PFSK-1 (cell line): Measurements from ENCODE around the gene CHMP1B.

Experiments used
- FOXP2 ChIP-seq: optimal IDR thresholded peaks from 2 replicates; pipeline ENCODE3; 2011; ENCODE audit warnings: borderline replicate concordance, control low read depth, inconsistent platforms; ENCODE audit not compliant: insufficient read depth; ENCODE audit errors: extremely low read length, extremely low read depth
- POLR2AphosphoS5 ChIP-seq: IDR thresholded peaks from 2 replicates; pipeline ENCODE4 v1.6.1; 2012; ENCODE audit warnings: low read depth, mild to moderate bottlenecking, control low read depth, low read length, moderate library complexity
- SIN3A ChIP-seq: IDR thresholded peaks from 2 replicates; pipeline ENCODE4 v1.6.1; 2012; ENCODE audit warnings: mild to moderate bottlenecking, low read length, moderate library complexity, borderline replicate concordance; ENCODE audit not compliant: insufficient read depth
- TAF1 ChIP-seq: IDR thresholded peaks from 2 replicates; pipeline ENCODE4 v1.6.1; 2012; ENCODE audit warnings: low read length, control low read depth, borderline replicate concordance; ENCODE audit not compliant: insufficient read depth
- TF ChIP-seq, protein P1 (sequence below), 2 experiments: IDR thresholded peaks; 2 replicates each; pipeline versions ENCODE4 v1.6.1 to v1.8.0; 2011 to 2012; ENCODE audit warnings: low read depth in 2 of 2, low read length in 2 of 2, control low read depth in 1 of 2, inconsistent platforms in 1 of 2, mild to moderate bottlenecking in 1 of 2, moderate library complexity in 1 of 2; ENCODE audit not compliant: insufficient read depth in 1 of 2

CHMP1B gene

DNA sequence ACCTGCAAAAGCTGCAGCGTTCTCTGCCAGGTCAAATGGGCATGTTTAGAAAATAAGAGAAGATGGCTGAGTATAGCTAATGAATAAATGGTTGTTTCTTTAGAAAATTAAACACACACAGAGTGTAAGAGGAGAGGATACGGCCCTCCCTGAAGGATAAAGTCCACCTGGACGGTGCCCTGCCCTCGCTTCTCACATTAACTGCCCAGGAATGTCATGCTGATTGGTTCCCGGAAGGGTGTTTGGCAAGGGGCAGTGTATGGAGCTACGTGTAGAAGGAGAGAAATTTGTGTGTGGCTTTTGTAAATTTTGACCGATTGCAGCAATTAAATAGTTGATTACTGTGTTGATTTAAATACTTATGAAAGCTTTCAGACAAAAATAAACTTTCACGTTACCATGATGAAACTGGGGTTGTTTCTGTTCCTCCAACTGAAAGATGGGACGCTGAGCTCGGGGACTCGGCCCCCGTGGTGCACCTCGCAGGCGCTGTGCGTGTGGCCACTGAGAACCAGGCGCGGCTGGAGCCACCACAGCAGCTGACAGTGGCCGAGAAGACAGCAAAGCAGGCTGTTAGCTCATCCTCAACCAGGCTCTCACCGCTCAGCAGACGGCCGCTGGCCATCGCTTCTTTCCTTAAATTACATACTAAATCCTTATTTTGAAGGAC lies 34.2 kb downstream of the CHMP1B start:
- TF ChIP-seq TAF1, result no peak
- TF ChIP-seq SIN3A, result no peak
- TF ChIP-seq FOXP2, result no peak
- TF ChIP-seq POLR2AphosphoS5, result no peak
- TF ChIP-seq, protein P1, sequence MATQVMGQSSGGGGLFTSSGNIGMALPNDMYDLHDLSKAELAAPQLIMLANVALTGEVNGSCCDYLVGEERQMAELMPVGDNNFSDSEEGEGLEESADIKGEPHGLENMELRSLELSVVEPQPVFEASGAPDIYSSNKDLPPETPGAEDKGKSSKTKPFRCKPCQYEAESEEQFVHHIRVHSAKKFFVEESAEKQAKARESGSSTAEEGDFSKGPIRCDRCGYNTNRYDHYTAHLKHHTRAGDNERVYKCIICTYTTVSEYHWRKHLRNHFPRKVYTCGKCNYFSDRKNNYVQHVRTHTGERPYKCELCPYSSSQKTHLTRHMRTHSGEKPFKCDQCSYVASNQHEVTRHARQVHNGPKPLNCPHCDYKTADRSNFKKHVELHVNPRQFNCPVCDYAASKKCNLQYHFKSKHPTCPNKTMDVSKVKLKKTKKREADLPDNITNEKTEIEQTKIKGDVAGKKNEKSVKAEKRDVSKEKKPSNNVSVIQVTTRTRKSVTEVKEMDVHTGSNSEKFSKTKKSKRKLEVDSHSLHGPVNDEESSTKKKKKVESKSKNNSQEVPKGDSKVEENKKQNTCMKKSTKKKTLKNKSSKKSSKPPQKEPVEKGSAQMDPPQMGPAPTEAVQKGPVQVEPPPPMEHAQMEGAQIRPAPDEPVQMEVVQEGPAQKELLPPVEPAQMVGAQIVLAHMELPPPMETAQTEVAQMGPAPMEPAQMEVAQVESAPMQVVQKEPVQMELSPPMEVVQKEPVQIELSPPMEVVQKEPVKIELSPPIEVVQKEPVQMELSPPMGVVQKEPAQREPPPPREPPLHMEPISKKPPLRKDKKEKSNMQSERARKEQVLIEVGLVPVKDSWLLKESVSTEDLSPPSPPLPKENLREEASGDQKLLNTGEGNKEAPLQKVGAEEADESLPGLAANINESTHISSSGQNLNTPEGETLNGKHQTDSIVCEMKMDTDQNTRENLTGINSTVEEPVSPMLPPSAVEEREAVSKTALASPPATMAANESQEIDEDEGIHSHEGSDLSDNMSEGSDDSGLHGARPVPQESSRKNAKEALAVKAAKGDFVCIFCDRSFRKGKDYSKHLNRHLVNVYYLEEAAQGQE (IDR thresholded peaks at IDR 0.05; ENCODE audit: insufficient read depth in 1 of 2, low read depth in 2 of 2, low read length in 2 of 2), result no peak

DNA sequence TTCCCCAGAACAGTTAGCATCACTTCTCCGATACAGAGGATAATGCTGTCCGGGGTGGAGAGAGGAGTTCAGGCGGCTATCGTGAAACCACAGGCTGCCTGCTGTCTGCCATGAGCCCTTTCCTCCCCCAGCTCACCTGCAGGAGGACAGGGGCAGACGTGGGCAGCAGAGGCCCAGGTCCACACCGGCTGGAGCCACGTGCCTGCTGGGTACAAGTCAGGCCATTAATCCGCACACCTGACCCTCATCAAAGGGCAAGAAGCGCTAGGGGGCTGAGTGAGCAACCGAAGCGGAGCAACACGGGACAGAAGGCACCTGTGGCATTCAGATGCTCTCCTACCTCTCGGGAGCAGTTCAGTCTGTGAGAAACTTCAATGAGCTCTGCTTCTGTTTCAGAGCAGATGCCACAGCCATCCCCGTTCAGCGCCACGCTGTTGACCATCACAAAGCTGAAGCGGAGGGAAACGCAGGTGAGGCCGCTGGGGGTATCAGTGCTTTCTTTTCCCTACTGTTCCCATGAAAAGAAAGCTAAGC lies 35.4 kb downstream of the CHMP1B start:
- no peak for TF ChIP-seq FOXP2

DNA sequence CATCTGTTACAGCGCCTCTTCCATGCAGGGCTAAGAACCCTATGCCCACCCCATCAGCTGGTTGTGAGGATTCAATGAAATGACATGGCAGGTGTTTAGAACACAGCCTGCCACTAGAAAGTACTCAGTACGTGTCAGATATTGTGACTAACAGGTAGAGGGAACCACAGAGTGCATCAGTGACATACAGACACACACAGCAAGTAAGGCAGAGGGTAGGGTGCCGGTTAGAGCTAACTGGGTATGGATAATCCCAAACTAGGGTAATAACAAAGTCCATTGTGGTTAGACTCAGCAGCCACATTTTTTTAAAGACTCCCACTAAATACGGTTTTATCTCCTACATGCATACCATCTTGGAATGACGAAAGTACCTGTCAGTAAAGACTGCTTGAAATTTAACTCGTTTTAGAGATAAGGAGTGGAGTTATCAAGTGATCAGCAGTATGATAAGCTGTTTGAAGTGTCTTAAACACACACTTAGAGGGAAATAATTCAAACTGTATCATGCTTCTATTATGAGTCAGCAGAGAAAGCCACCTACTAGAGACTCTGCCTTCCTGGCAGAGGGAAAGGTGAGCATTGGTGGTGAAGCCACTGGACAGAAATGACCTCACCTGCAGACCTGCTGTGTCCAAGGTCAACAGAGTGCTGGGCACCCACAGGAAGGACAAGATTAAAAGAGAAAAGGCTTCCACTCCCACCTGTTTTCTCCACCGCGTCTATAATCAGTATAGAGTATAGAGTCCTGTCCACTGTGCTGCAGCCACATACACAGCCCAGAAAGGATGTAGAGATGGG lies 36.3 kb downstream of the CHMP1B start:
- TF ChIP-seq, protein P1 (IDR thresholded peaks at IDR 0.05; ENCODE audit: insufficient read depth in 1 of 2, low read depth in 2 of 2, low read length in 2 of 2), result no peak
- no peak for TF ChIP-seq SIN3A
- no peak for TF ChIP-seq FOXP2
- no peak for TF ChIP-seq POLR2AphosphoS5
- TF ChIP-seq TAF1, result no peak

DNA sequence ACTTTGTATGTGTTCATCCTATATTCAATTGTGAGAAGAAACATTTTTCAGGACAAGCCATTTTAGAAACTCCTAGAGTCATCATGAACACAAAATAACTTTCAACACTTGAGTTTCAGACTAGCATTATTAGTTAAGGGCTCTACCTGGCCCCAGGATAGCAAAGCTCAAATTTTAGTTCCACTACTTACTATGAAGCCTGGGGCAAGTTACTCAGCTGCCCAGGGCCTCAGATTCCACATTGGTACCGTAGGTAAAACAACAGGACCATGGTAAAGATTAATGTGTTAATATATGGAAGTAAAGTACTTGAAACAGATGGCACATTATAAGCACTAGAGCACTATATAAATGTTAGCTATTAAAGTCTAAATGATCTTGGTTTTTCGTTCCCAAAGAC lies 37.5 kb downstream of the CHMP1B start:
- TF ChIP-seq POLR2AphosphoS5 (no peak), TAF1 (no peak), FOXP2 (no peak)
- TF ChIP-seq, protein P1 (IDR thresholded peaks at IDR 0.05; ENCODE audit: insufficient read depth in 1 of 2, low read depth in 2 of 2, low read length in 2 of 2), result no peak

DNA sequence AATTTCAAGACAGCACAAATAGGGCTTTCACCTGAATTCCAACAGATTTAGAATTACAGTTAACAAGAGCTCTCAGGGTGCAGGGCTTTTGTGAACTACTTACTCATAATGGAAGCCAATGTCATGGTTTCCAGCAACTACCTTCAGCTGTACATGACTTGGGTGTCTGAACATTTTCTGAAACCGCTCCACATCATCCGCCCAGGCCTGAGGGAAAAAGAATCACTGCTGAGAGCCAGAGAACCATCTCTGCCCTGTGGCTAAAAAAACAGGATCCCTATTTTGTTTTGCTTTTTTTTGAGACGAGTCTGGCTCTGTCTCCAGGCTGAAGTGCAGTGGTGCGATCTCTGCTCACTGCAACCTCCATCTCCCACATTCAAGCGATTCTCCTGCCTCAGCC lies 38.1 kb downstream of the CHMP1B start:
- TF ChIP-seq TAF1 (no peak), FOXP2 (no peak), SIN3A (no peak), POLR2AphosphoS5 (no peak)
- TF ChIP-seq, protein P1 (IDR thresholded peaks at IDR 0.05; ENCODE audit: insufficient read depth in 1 of 2, low read depth in 2 of 2, low read length in 2 of 2), result no peak
